Neural progenitor cell (in vitro differentiated cells): ENCODE data around the gene MCRS1.

Experiments used
- CTCF ChIP-seq: fragments of 200-600 bp; sonication (generic); IDR thresholded peaks from 2 replicates; pipeline ENCODE4 v1.5.1; 2017; ENCODE audit warnings: antibody characterized with exemption, mild to moderate bottlenecking
- EZH2 ChIP-seq: fragments of 200-600 bp; sonication (generic); IDR thresholded peaks from 2 replicates; pipeline ENCODE4 v1.6.1; 2017; ENCODE audit warnings: antibody characterized with exemption, mild to moderate bottlenecking, moderate library complexity
- EZH2phosphoT487 ChIP-seq: fragments of 200-600 bp; sonication (generic); IDR thresholded peaks from 2 replicates; pipeline ENCODE4 v1.6.1; 2017; ENCODE audit warnings: antibody characterized with exemption

DNA sequence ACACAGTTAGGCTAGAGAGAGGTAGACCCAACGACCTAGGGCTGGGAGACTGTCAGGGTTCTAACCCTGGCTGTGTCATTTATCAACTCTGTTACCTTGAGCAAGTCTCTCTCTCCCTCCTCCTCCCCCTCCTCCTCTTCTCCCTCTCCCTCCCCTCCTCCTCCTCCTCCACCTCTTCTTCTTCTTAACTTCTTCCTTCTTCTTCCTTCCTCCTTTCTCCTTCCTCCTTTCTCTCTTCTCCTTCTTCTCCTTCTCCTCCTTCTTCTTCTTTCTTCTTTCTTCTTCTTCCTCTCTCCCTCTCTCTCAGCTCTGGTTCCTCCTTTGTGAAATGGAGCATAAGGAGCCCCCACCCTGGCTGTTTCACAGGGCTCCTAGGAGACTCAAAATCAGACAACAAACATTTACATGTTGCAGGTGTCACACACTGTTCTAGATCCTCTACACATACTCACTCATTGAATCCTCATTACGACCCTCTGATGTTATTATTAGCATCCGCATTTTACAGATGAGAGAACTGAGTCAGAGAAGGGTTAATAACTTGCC is 31.3 kb downstream of the MCRS1 start:
- TF ChIP-seq EZH2 (no peak), CTCF (no peak), EZH2phosphoT487 (no peak)
